Kidney tubule cell (primary cell): ENCODE measurements around the gene ROPN1.
A peak's percentile ranks its signal among the peaks of the same experiment; 100 is the strongest.
"Not testable (repeated sequence)": the region's sequence is repeated elsewhere in the genome, so short reads cannot be mapped to it uniquely, and the experiment has no call there.

ENCODE experiments used
- DNase-seq: peaks from one replicate; pipeline ENCODE4 v3.0.0-alpha.2; 2018; ENCODE audit warnings: low spot score

Gene ROPN1

DNA sequence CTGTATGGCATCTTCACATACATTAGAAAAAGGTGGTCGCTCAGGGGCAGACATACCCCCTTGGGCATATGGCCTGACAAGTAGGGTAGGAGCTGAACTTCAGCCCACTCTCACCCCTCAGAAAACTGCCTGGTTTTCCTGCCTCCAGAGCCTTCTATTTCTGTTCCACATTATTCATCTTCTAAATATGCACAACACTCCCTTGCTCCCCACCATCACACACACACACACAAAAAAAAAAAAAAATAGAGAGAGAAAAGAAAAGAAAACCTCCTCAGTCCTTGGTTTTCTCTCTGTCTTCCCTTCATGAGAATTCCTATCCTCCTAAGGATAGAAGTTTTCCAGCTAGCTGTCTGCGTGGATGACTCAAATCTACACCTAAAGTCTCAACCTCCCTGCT lies 5.6 kb upstream of the ROPN1 start:
- DNase-seq, result no peak

DNA sequence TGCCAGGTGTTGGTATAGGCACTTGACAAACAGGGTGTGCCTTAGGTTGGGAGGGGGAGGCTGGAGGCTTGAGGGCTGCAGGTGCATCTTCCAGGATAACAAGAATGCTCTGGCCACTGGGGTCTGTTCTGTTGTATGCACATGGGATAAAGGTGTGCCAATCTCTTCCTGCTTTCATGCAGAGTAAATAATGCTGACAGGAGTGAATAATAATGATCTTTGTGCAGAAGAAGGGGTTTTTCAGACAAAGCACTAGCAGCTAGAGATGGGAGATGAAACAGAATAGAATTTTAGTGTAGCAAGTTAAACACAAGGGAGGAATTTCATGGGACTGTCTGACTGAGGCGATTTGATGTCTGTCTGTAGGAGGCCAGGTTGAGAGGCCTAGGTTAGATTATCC lies 1.9 kb upstream of the ROPN1 start:
- DNase-seq, result no peak

DNA sequence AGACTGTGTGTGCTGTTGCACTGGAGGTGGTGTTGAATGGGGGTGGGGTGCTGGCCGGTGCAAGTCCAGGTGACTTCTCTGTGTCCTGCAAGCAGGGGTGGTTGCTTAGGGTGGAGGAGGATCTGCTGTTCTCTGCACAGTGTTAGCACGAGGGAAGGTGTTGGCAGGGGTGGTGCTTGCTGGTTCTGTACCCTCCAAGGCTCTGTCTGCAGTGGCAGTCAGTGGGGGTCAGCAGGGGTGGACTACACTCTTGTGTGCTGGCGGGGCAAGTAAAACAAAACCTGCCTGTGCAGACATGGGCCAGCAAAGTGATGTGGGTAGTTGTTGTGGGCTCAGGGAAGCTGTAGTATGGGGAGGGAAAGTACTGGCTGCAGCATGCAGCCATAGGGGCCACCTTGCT lies 5.5 kb downstream of the ROPN1 start:
- no peak for DNase-seq

DNA sequence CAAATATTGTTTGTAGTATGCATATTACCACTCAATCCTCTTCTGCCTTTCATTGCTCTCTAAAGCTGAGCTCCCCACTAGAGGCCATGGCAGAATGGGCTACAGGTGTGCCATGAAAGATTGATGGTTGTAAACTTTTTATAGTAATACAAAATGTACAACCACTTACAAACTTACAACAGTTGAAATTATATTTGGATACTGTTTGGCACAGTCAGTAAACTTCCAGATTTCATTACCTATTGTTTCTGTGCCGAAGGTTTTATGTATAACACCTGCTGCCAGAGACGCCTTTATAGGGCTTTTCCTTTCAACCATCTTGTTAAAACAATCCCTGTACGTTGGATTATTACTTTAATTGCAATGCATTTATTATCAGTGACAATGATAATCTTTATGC lies 7.0 kb downstream of the ROPN1 start:
- no peak for DNase-seq

DNA sequence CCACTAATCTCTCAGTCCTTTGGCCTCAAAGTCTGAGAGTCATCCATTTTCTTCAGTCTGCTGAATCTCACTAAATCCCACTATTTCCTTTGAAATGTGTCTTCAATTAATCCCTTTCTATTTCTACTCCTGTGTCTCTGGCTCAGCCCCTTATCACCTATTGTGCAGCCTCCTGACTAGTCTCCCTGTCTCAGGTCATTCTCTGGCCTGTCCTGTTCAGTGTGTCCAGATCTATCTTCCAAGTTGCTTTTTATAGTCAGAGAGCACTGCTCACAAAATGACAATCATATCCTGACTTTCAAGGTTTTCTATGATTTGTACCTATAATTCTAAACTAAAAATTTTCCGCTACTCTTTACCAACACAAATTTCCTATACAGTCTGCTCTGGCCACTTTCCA lies 7.6 kb downstream of the ROPN1 start:
- DNase-seq, result no peak

DNA sequence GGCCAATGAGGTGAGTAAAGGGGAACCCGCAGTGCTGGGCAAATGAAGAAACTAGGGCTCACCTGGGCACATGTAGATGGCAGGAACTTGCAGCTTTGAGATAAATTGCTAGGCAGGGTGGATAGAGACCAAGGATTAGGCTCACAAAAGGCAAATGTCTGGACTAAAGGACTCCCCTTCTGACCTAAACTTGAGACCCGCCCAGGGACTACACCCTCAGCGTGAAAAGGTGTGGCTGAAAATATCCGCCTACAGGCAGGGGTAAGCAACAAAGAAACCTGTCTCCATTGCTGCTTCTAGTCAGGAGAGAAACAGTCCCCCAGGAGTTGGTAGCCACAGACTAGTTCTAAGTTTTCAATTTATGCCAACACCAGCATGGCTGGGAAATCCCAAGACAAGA lies 10.6 kb downstream of the ROPN1 start:
- DNase-seq, result not testable (repeated sequence)

DNA sequence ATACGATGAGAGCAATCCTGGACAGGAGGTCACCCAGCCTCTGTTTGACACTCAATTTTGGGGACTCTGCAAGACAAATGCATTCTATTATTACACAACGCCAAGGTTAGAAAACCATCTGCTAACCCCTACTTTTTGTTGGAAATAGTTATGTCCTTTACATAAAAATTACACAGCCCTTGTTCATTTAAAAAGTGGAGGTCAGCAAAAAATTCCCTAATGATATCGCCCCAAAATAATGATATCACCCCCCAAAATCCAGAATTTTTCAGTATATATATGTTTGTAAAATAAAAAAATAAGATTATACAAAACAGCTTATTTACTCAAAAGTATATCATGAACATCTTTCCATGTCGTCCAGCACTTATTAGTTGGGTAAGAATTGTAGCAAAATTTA lies 11.4 kb downstream of the ROPN1 start:
- no peak for DNase-seq

DNA sequence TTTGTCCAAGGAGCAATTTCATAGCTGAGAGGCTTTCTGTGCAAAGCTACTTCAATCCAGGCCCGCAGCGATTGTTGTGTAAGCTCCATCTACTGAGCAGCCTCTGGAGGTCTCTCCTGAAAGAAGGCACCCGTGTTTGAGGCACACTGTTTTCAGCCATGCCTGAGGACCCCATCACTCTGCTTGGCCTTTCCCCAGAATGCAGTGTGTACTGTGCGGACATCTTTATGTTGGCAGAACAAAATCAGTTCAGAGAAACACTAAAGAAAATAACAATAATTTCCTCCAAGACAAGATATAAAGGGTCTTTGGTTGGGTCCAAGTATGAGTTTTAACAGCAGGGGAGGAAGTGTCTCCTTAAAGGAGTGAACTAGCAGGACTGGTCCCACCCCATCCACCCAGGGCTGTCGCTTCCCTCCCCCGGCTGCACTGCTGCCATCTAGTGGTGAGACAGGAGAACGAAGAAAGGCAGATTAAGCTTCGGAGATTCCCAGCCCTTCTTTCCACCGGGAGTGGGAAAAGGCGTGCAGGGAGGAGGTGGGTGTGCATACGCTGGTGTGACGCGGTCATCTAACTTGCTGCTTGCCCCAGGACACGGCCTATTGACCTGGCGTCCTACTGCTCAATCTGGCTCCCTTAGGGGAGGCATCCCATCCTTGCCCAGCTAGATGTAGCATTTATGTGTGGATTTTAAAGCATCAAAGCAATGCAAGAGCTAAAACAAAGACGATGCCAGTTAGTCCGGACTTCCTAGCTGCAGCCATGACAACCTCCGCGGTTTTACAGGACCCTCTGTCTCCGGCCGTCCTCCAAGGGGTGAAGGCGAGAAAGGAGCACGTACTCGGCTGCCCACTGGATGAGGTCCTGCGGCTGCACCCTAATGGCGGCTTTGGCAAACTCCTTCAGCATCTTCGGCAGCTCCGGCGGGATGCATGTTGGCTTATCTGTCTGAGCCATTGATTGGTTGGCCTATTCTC lies 12.1 kb downstream of the ROPN1 start:
- peak; percentile 48 for DNase-seq

DNA sequence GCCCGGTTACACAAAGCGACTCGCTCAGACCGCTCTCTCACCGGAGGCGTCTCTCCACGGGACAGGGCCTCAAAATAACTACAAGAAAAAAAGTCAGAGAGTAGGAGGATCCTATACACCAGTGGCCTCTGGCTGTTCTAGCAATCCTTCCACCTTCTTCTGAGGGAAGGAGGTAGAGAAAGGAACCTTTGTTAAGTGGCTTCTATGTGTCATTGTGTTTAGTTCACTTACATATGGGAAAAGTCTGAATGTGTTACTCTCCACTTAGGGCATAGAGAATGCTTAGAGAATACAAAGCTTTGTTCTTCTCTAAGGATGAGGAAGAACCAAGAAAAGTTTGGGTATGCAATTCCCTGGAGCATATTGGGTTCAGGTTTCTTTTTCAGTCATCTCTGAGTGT lies 15.0 kb downstream of the ROPN1 start:
- not testable (repeated sequence) for DNase-seq

DNA sequence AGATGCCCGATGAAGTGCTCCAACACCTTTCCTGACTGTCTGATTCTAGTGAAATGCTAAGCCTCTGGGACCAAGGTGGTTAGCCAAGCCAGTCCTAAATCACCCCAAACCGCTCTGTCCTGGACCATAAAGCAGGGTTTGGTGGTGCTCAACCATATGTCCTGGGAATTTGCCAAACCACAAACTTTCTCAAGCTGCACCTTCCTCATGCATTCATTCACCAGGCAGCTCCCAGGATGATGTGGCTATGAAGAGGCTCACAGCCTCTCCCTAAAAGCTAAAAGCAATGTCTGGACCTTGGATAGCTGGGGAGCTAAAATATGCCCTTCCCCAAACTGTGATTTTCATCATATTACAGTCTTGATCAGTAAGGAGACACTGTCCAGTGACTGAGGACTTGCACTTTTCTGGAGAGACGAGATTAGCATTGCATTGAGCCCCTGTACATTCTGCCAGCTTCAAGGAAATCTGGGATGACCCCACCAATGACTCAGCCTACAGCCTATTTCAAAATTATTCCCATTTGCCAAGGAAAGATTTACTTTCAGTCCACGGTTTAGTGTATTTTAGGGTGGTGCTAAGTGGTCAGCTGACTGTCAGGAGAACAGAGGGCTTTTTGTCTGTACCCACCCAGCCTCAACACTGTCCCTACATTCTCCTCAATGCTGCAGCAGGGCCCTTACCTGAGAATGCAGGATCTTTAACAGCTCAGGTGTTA lies 15.6 kb downstream of the ROPN1 start:
- peak; percentile 31 for DNase-seq

DNA sequence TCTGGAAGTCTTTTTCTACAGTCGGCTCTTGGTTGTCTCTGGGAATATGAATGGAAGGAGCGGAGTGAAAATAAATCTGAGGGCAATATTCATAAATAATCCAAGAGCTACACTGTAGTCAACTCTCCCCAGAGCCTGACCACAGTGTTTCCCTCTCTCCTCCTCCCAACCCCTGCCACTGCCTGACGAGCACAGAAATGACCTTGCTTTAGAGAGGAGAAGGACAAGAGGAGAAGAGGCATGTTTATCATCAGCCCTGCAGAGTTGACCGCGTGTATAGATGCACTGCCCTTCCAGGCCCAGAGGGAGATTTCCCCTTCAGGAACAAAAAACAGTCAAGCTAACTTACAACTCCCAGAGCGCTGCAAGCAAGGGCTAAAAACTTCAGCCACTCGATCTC lies 16.9 kb downstream of the ROPN1 start:
- not testable (repeated sequence) for DNase-seq

DNA sequence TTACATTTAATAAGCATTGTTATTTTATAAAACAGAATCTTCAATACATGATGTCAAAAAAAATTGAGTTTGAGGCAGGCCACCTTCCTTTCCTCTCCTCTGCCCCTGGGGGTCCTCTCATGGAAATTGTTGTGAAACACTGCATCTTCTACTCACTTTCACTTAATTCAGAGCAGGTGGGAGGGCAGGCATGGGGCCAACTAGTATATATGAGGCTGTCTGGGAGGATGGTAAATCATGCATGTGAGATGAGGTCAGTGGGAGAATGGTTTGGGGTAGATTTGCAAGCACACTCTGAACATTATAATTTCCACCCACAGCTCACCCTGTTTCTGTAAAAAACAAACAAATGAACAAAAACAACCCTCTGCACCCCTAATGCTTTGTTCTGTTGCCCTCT lies 20.5 kb downstream of the ROPN1 start:
- DNase-seq, result no peak

DNA sequence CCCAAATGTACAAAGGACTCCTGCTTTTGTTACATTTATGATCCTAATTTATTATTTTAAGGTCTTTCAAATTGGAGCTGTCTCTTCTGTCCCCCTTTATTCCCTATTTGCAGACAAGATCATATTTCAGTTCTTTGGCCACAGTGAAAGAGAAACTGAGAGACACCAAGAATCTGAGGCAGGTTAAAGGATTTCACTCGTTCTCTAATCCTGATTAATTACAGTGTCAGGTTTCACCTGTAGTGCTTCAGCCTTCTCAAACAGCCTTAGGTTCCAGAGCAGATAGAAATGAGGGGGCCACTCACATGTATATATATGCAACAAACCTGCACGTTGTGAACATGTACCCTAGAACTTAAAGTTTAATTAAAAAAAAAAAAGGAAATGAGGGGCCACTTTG lies 24.7 kb downstream of the ROPN1 start:
- not testable (repeated sequence) for DNase-seq

DNA sequence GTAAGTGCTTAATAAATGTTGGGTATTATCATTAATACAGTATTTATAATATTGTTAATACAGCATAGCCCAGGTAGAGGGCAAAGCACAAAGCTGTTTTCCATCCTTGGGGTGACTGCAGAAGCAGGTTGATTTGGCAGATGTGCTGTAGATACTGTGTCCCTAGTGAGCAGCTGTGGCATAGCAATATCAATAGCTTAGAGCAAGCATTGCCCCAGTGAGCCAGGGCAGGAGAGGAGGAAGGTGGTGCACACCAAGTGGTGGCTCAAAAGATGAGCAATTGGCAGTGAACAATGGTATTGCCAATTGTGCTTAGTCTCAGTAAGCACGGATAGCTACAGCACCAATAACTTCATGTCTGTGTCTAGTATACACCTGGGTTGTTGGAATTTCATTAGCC lies 25.1 kb downstream of the ROPN1 start:
- not testable (repeated sequence) for DNase-seq

DNA sequence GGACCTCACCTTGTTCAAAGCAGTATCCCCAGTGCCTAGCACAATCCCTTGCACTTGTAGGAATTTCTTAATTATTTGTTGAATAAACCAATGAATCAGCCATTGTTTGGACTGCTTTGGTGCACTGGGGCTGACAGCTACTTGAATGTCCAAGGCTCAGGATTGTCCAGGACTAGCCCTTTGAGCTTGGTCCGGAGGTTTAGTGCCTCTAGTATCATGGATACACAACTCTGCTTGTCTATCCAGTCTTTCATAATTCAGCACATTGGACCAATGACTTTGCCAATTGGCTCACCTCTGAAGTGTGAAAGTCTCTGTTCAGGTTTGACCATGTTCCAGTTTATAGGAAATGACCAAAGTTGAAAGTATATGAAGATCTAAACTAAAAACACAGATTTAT lies 27.1 kb downstream of the ROPN1 start:
- DNase-seq, result not testable (repeated sequence)

DNA sequence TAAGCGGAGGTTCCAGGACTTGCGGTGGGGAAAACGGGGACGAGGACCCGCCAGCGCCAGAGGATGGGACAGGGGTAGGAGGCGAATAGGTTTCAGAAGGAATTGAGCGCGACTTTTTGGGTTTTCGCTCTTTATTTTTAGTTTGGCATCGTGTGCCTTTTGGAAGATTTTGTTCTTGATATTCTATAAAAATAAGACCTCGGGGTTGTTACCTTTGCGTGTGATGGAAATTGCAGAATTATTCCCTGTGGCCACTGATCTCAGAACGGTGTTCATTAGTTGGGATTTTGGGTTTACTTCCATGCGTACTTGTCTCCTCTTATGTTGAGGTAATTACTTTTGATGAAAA lies 30.4 kb downstream of the ROPN1 start:
- no peak for DNase-seq

DNA sequence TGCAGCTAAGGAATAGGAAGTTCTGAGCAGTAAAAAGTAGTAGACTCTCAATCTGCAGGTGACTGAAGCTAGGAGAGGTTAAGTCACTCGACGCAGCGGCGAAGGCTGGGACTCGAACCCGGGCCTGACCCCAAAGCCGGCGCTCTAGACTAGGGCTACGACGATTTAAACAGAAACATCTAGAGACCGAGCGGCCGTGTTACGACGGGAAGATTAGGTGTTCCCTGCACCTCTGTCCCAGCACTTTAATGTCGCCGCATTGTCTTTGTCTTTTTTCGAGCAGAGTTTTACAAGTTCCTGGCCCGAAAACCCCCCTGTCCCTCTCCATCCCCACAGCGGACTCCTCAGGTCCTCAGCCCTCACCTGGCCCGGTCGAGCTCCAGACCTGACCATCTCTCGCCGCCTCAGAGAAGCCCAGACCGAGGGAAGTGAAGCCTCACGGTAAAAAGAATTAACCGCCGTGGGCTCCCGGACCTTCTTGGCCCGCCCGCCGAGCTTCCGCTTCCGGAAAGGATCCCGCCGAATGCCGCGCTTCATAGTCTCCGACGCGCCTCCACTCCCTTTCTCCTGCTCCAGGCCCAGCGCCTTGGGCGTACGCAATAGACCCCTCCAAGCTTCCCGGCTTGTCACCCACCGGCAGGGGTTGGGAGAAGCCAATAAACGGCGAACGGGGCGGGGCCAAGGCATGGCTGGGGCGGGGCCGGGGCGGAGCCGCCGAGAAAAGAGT lies 31.0 kb downstream of the ROPN1 start, which contains the start of gene CCDC14:
CCDC14 (minus strand) TSS at position 449 of the 727 bp plus-strand sequence; CDS start at position 393, 56 bp downstream.
- DNase-seq, result peak; percentile 98

DNA sequence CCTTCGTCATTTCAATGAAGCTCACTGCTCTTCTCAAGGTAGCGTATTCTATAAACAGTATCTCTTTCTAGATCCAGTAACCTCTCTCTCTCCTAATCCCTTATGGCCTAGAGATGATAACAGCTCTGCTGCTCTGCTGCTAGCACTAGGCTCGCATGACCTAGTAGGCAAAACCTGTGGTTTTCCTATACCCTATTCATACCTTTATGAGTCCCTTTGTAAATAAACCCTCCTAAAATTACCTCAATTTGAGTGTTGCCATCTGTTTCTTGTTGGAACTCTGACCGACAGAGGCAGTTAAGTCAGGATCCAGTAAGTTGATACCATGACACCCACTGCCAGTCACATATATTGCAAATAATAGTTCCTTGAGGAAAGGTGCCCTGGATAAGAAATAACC lies 38.2 kb downstream of the ROPN1 start:
- DNase-seq, result no peak

DNA sequence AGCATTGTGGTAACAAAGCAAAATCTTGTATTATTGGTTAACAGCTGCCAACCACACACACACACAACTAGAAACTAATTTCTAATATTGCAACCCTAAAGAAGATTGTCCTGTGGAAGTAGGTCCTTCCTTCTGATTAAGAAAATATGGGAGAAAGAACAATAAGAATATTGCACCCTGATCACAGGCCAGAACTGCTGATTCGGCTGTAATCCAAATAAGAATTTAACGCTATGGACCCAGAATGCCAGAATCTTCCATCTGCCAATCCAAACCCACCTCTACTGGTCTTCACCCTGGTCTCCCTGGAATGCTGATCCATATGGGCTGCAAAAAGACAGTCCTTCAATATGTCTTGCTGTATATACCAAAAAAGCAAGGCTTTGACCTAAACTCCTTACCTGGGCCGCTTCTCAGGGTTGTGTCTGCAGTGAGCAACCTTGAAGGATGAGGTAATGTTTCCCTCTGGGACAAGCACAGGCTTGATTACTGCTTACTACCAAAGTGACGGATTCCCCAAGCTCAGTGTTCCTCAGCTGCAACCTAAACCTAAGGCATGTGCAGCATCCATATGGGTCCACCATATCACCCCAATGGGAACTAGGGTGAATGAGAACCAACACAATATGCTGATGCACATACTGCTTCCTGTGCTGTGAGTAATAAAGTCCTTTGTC lies 38.9 kb downstream of the ROPN1 start:
- no peak for DNase-seq

DNA sequence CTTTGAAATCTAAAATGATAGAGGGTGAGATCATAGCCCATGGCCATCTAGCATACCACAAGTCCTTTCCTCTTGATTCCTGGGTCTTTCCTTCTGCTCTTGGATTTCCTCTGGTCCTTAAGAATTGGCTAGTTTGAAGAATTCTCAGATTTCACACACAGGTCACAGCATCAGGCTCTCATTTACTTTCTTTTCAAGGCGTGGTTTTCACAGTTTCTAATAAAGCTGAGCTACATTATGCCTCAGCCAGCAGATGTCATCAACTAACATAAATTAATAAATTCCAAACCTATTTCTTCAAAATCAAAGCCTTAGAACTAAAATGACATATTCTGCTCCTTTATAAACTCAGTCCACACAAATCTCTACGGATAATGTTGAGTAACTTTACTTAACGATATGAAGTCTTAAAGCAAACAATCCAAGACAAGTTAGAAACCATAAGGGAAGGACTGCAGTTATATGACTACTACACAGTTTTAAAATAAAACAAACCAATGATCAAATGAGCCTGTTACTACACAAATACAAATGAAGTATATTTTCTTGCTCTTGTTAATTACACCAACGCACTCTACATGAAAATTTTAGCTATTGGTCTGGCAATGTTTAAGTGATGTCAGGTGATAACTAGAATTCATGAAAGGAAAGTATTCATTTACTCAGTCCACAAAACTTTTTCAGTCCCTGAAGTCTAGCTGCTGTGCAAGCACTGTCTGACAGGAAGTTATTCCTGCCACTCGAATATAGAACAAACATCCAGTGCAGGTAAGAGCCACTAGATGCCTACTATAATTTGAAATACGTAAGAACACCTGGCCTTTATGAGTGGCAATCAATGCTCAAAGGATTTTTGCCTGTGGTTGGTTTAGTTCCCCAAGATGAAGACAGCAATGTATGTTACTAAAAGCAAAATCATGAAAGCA lies 40.1 kb downstream of the ROPN1 start:
- no peak for DNase-seq

DNA sequence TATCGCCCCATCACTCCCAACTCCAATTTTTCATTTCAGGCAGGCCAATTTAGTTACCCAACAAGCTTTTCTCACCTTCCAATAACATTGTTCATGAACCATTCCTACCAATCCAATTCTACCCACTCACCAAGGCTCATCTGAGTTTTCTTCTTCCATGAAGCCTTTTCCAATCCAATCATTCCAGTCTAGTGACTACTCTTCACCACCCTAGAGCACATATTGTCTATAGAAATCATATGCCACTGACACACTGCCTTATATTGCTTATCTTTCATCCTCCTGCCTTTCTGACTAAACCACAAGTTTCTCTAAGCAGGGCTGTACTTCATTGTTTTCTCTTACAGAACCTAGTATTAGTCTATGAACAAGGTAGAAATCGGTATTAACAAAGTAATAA lies 42.3 kb downstream of the ROPN1 start:
- peak; percentile 14 for DNase-seq
